Endothelial cell of umbilical vein (primary cell): ENCODE data around the gene GSE1. TPM values are rescaled to one million over a fixed set of nuclear protein-coding genes. Genes with fewer than 3 reads are reported as not detected.
A peak's percentile ranks its signal among the peaks of the same experiment; 100 is the strongest.

Experiments
- BruUV-seq: library from RNA; stranded (reverse); fragments of 400-500 nt; replicated peaks from 2 replicates; lab custom pipeline; 2021; lab: Mats Ljungman, UMichigan
- CTCF ChIA-PET: fragments of 300-600, 350-600 bp; sonication (Branson Sonifier 250); formaldehyde crosslinking; loops from one replicate; lab custom pipeline; 2021; ENCODE audit warnings: antibody characterized with exemption, inconsistent platforms; lab: Charles Lee
- POLR2A ChIA-PET: fragments of 300-600, 350-600 bp; sonication (Branson Sonifier 250); formaldehyde crosslinking; loops from one replicate; lab custom pipeline; 2021; ENCODE audit warnings: antibody characterized with exemption, inconsistent platforms; lab: Charles Lee
- DNase-seq: peaks from one replicate; pipeline ENCODE4 v3.0.0-alpha.2; 2011; ENCODE audit warnings: low read depth, low spot score
- FAIRE-seq: peaks from 2 replicates; lab custom pipeline; 2011; peaks lifted over from hg19 to GRCh38; lab: Jason Lieb, UNC
- H2AFZ ChIP-seq: 2 replicates; pipeline ENCODE4 v1.6.0; 2012; ENCODE audit warnings: low read depth, low read length, control low read depth, inconsistent platforms
- H3K27ac ChIP-seq: 2 replicates; pipeline ENCODE4 v1.5.1; 2011; ENCODE audit warnings: low read depth, mild to moderate bottlenecking, control low read depth, low read length, moderate library complexity; ENCODE audit not compliant: insufficient read depth
- H3K27me3 ChIP-seq, 2 experiments: 2 replicates each; pipeline versions ENCODE4 v1.6.0 to v1.6.1; 2011; ENCODE audit warnings: low read length in 2 of 2, mixed read lengths in 1 of 2; ENCODE audit not compliant: control insufficient read depth in 2 of 2, insufficient read depth in 2 of 2
- H3K36me3 ChIP-seq, 2 experiments: 2 replicates in 1 of 2; 3 replicates in 1 of 2; pipeline ENCODE4 v1.5.1; 2011; ENCODE audit warnings: low read length in 2 of 2, mild to moderate bottlenecking in 1 of 2, moderate library complexity in 1 of 2; ENCODE audit not compliant: control insufficient read depth in 2 of 2, insufficient read depth in 2 of 2; ENCODE audit errors: extremely low read depth in 1 of 2
- H3K4me1 ChIP-seq: 3 replicates; pipeline ENCODE4 v1.5.1; 2011; ENCODE audit warnings: mild to moderate bottlenecking, low read length; ENCODE audit not compliant: control insufficient read depth, insufficient read depth; ENCODE audit errors: extremely low read depth
- H3K4me2 ChIP-seq: 2 replicates; pipeline ENCODE4 v1.6.1; 2011; ENCODE audit warnings: low read length, control low read depth, mixed read lengths; ENCODE audit not compliant: insufficient read depth
- H3K4me3 ChIP-seq, 3 experiments: fragments of 200-600 bp in 1 of 3; sonication (generic), shearing (Covaris generic) in 1 of 3; replicated peaks in 1 of 3; 2 replicates each; pipeline ENCODE4 v1.5.1; 2011 to 2016; ENCODE audit warnings: control low read depth in 3 of 3, low read length in 3 of 3, mild to moderate bottlenecking in 2 of 3, inconsistent platforms in 1 of 3, low read depth in 1 of 3, moderate library complexity in 1 of 3; ENCODE audit not compliant: insufficient read depth in 1 of 3
- H3K79me2 ChIP-seq: 2 replicates; pipeline ENCODE4 v1.6.0; 2012; ENCODE audit warnings: low read length, inconsistent platforms; ENCODE audit not compliant: control insufficient read depth, insufficient read depth
- H3K9ac ChIP-seq: replicated peaks from 2 replicates; pipeline ENCODE3; 2011; ENCODE audit warnings: low read length, control low read depth; ENCODE audit not compliant: insufficient read depth; ENCODE audit errors: extremely low read depth
- H3K9me1 ChIP-seq: replicated peaks from 3 replicates; pipeline ENCODE4 v1.6.0; 2011; ENCODE audit warnings: mild to moderate bottlenecking, low read length; ENCODE audit not compliant: control insufficient read depth, insufficient read depth; ENCODE audit errors: extremely low read depth
- H3K9me3 ChIP-seq: replicated peaks from 2 replicates; pipeline ENCODE4 v1.5.1; 2012; ENCODE audit warnings: low read length, inconsistent platforms; ENCODE audit not compliant: control insufficient read depth, insufficient read depth
- H4K20me1 ChIP-seq: replicated peaks from 2 replicates; pipeline ENCODE3; 2011; ENCODE audit warnings: mild to moderate bottlenecking, low read length; ENCODE audit not compliant: control insufficient read depth, insufficient read depth; ENCODE audit errors: extremely low read depth
- EZH2 ChIP-seq: IDR thresholded peaks from 2 replicates; pipeline ENCODE4 v1.6.1; 2012; ENCODE audit warnings: borderline replicate concordance, low read depth, mild to moderate bottlenecking, moderate library complexity, low read length, inconsistent platforms; ENCODE audit not compliant: severe bottlenecking
- FOS ChIP-seq: IDR thresholded peaks from 2 replicates; pipeline ENCODE4 v1.6.1; 2011; ENCODE audit warnings: mild to moderate bottlenecking, low read length, moderate library complexity, borderline replicate concordance; ENCODE audit not compliant: insufficient read depth
- GATA2 ChIP-seq: IDR thresholded peaks from 2 replicates; pipeline ENCODE4 v1.7.0; 2011; ENCODE audit warnings: low read depth, mild to moderate bottlenecking, moderate library complexity, mixed read lengths, low read length; ENCODE audit not compliant: insufficient read length, insufficient read depth
- JUN ChIP-seq: IDR thresholded peaks from 2 replicates; pipeline ENCODE4 v1.6.1; 2011; ENCODE audit warnings: borderline replicate concordance, low read depth; ENCODE audit not compliant: insufficient read length, insufficient read depth
- MYC ChIP-seq: IDR thresholded peaks from one replicate; pipeline ENCODE4 v1.6.1; 2011; ENCODE audit warnings: mild to moderate bottlenecking, low read depth, low read length
- POLR2A ChIP-seq: IDR thresholded peaks from 2 replicates; pipeline ENCODE4 v1.6.1; 2012; ENCODE audit warnings: low read depth, mild to moderate bottlenecking, control low read depth, low read length
- POLR2AphosphoS5 ChIP-seq: IDR thresholded peaks from 2 replicates; pipeline ENCODE4 v1.6.1; 2012; ENCODE audit warnings: low read depth, mild to moderate bottlenecking, control low read depth, low read length, moderate library complexity; ENCODE audit not compliant: insufficient read depth
- dilution Hi-C: fragments of 300-500 bp; cut with MboI; formaldehyde crosslinking; loops from one replicate; pipeline ENCODE4 v1.15.0; 2019; ENCODE audit warnings: low sequenced_read_pairs; ENCODE audit not compliant: extremely low pct_ligation_motif_present
- intact Hi-C: fragments of 100-400 bp; cut with micrococcal nuclease; formaldehyde crosslinking; loops from one replicate; pipeline ENCODE4 v1.10.0; 2022
- polyA plus RNA-seq, 4 experiments: library from polyadenylated mRNA; depleted of rRNA in 3 of 4; stranded (reverse) in 3 of 4; unstranded in 1 of 4; fragments of >200 nt; gene quantifications; 2 replicates each; pipeline versions ENCODE4 v1.2.1 to v1.2.3, GENCODE V29; 2011 to 2012; ENCODE audit warnings: missing spikeins in 1 of 4
- total RNA-seq: library from RNA; stranded (reverse); gene quantifications from 2 replicates; pipeline ENCODE4 v1.2.3, GENCODE V29; 2021
- TF ChIP-seq, protein P1 (sequence below), 2 donors: IDR thresholded peaks; 1 replicate in 1 of 2; 2 replicates in 1 of 2; pipeline ENCODE4 v1.5.1; 2011; ENCODE audit warnings: low read length in 2 of 2, mild to moderate bottlenecking in 2 of 2, moderate library complexity in 2 of 2, control low read depth in 1 of 2, inconsistent platforms in 1 of 2, low read depth in 1 of 2; ENCODE audit not compliant: insufficient read depth in 1 of 2; ENCODE audit errors: extremely low read depth in 1 of 2
- TF ChIP-seq, protein P2 (sequence below): IDR thresholded peaks from 2 replicates; pipeline ENCODE4 v1.6.1; 2011; ENCODE audit not compliant: insufficient read depth, insufficient read length

Gene GSE1
- total and polyA plus RNA-seq, 2 donors (not counting 3 experiments of a cell fraction or from before 2014, with no cell fraction given), result 4.2 to 18.3 TPM

DNA sequence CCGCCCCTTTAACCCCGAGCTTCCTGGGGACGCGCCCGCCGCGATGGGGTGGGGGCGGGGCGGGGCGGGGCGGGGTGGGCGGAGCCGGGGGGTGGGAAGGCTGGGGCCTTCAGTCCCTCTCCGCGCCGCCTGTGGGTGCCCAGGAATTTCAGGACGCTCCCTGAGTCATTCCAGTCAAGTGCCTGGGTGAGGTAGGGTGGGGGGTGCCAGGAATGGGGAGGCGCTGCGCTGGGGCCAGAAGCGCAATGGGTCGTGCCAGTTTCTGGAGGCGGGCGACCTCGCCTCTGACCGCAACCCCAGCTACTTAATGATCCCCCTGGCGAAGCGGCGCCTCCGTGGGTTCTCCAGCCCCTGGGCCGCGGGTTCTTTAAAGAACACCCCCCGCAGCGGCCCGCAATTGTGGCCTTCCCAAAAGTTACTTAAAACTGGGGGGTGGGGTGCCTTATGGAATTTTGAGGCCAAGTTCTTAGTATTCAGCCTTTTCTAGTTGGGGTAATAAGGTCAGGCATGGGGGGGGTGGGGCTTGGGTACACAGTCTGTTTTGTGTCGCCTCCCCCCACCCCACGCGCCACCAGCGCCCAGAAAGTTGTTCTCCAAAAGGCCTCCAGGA lies 826 bp upstream of the GSE1 start:
- CTCF ChIA-PET, result interaction anchor here (2.1 kb wide), 1 partner anchor 191 kb away, joined by 12 read pairs; no protein-coding TSS in a partner anchor
- Histone ChIP-seq H3K9me3 (no peaks in the 10 kb centered on the region), H3K4me2 (no peak overlapping the region), H3K79me2 (no peaks in the 10 kb centered on the region), H4K20me1 (no peaks in the 10 kb centered on the region), H3K36me3 (no peaks in the 10 kb centered on the region), H3K9ac (no peak overlapping the region), H3K4me1 (peaks cover 12% of the 10 kb centered on the region), H3K27me3 (peaks cover 0 to 2% of the 10 kb centered on the region in 2 experiments), H3K4me3 (peak overlapping the region in 1 of 3 experiments; percentile 30), H3K27ac (no peak overlapping the region), H3K9me1 (no peaks in the 10 kb centered on the region), H2AFZ (no peak overlapping the region)
- FAIRE-seq (no peak), DNase-seq (no peak)
- TF ChIP-seq JUN (no peak), POLR2A (no peak), POLR2AphosphoS5 (no peak), FOS (no peak), GATA2 (no peak), EZH2 (no peak), MYC (no peak)
- TF ChIP-seq, protein P1, sequence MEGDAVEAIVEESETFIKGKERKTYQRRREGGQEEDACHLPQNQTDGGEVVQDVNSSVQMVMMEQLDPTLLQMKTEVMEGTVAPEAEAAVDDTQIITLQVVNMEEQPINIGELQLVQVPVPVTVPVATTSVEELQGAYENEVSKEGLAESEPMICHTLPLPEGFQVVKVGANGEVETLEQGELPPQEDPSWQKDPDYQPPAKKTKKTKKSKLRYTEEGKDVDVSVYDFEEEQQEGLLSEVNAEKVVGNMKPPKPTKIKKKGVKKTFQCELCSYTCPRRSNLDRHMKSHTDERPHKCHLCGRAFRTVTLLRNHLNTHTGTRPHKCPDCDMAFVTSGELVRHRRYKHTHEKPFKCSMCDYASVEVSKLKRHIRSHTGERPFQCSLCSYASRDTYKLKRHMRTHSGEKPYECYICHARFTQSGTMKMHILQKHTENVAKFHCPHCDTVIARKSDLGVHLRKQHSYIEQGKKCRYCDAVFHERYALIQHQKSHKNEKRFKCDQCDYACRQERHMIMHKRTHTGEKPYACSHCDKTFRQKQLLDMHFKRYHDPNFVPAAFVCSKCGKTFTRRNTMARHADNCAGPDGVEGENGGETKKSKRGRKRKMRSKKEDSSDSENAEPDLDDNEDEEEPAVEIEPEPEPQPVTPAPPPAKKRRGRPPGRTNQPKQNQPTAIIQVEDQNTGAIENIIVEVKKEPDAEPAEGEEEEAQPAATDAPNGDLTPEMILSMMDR (IDR thresholded peaks at IDR 0.05; ENCODE audit: extremely low read depth in 1 of 2, insufficient read depth in 1 of 2, low read depth in 1 of 2, low read length in 2 of 2), result no peak
- TF ChIP-seq, protein P2, sequence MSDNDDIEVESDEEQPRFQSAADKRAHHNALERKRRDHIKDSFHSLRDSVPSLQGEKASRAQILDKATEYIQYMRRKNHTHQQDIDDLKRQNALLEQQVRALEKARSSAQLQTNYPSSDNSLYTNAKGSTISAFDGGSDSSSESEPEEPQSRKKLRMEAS, result no peak
- BruUV-seq, result no TSS peak
- dilution Hi-C loops, result no loop called here
- POLR2A ChIA-PET, result no interaction called here
- intact Hi-C loops, result loop anchor here (10.0 kb wide), 1 partner anchor 307 kb away; no protein-coding TSS in a partner anchor
